ENCODE results near the gene MYPOP.

MYPOP gene

GRCh38 chr19:45854167-45854778 is 48.1 kb downstream of the MYPOP start:
- no peak for DNase-seq (ENCODE audit: low read depth)
- TF ChIP-seq, protein P1, sequence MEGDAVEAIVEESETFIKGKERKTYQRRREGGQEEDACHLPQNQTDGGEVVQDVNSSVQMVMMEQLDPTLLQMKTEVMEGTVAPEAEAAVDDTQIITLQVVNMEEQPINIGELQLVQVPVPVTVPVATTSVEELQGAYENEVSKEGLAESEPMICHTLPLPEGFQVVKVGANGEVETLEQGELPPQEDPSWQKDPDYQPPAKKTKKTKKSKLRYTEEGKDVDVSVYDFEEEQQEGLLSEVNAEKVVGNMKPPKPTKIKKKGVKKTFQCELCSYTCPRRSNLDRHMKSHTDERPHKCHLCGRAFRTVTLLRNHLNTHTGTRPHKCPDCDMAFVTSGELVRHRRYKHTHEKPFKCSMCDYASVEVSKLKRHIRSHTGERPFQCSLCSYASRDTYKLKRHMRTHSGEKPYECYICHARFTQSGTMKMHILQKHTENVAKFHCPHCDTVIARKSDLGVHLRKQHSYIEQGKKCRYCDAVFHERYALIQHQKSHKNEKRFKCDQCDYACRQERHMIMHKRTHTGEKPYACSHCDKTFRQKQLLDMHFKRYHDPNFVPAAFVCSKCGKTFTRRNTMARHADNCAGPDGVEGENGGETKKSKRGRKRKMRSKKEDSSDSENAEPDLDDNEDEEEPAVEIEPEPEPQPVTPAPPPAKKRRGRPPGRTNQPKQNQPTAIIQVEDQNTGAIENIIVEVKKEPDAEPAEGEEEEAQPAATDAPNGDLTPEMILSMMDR (IDR thresholded peaks at IDR 0.05; ENCODE audit: control insufficient read depth, insufficient read depth, low read depth, low read length, missing control alignments) = no peak

GRCh38 chr19:45852983-45853382 is 49.4 kb downstream of the MYPOP start:
- TF ChIP-seq, protein P1 (IDR thresholded peaks at IDR 0.05; ENCODE audit: control insufficient read depth, insufficient read depth, low read depth, low read length, missing control alignments) = no peak
- no peak for DNase-seq (ENCODE audit: low read depth)
- no peak overlapping the region for H3K4me3 ChIP-seq (ENCODE audit: control insufficient read depth, low read depth, low read length)

More at GRCh38 chr19:45854167-45854778, 48.1 kb downstream of the MYPOP start:
- H3K4me3 ChIP-seq (ENCODE audit: control insufficient read depth, low read depth, low read length) = no peak overlapping the region

DNA sequence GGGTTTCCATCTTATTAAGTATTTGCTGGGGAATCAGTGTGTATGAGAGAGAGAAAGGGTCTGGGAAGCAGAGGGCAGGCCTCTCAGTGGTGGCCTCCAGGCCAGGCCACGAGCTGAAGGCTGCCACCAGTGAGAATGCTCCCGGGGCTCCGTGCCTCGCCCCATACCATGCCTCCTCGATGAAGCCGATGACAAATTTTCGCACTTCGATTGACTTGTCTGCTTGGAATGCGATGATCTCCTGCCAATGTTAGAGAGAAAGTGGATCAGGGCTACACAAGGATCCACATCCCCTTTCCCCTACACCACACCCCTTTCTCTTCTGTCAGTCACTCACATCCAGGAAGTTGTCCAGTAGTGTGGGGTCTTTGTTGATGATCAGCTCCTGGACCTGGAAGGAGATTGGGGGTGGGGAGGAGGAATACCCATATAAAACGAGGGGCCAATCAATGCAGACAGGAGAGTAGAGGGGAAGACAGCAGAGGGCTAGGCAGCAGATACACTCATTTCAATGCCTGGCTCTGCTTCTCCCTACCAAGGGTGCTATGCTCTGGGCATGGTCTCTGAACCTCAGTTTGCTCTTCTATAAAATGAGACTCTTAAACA is 50.2 kb downstream of the MYPOP start:
- H3K4me3 ChIP-seq (ENCODE audit: control insufficient read depth, low read depth, low read length) = no peak overlapping the region
- DNase-seq (ENCODE audit: low read depth) = no peak
- TF ChIP-seq, protein P1 (IDR thresholded peaks at IDR 0.05; ENCODE audit: control insufficient read depth, insufficient read depth, low read depth, low read length, missing control alignments) = no peak

DNA sequence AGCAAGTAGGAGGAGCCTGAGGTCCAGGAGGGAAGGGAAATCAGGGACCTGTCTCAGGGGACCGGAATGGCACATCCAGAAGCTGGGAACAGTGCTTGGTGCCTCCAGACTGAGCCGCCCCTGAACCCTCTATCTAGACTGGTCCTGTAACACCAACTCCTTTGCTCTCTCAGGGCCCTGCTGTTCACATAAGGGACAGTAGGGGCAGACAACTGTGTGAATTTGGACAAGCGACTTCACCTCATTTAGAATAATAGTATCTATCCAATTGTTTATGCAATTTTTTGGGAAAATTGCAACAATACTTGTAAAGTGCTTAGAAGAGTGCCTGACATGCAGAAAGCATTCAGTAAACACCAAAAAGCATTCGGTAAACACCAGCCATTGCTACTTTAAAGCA is 53.5 kb downstream of the MYPOP start:
- no peak for DNase-seq (ENCODE audit: low read depth)
- no peak overlapping the region for H3K4me3 ChIP-seq (ENCODE audit: control insufficient read depth, low read depth, low read length)
- TF ChIP-seq, protein P1 (IDR thresholded peaks at IDR 0.05; ENCODE audit: control insufficient read depth, insufficient read depth, low read depth, low read length, missing control alignments) = peak; percentile 27

DNA sequence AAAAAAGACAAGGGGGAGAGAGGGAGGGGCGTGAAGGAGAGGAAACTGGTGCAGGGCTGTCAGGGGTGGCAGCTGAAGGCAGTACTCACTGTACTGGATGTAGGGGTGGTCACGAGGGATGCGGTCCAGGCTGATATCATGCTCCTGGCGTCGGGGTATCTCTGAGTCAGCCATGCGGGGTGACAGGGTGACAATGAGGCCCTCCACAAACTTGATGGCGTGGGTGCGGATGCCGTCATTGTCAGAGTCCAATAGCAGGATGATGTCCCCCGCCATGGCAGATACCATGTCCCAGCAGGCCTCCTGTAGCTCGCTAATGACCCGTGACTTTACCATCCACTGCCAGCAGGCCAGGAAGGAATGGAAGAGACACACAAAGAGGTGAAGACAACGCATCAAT is 54.8 kb downstream of the MYPOP start:
- TF ChIP-seq, protein P1 (IDR thresholded peaks at IDR 0.05; ENCODE audit: control insufficient read depth, insufficient read depth, low read depth, low read length, missing control alignments) = no peak
- H3K4me3 ChIP-seq (ENCODE audit: control insufficient read depth, low read depth, low read length) = no peak overlapping the region
- DNase-seq (ENCODE audit: low read depth) = no peak

DNA sequence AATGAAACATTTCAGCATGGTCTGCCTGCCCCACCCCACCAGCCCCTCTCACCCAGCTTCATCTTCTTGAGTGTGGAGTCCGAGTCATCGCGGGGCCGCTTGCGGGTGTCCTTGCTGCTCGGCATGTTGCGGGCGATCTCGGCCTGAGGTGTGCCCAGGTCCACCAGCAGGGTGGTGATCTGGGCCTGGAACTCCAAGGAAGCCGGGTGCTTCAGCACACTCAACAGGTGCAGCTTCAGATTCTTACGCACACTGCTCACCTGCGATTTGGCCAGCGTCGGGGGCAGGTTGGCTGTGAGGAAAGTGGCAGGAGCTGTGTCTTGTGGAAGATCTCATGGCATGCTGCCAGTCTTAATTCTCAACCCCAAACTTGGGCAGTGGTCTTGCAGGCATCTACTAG is 60.2 kb downstream of the MYPOP start:
- TF ChIP-seq, protein P1 (IDR thresholded peaks at IDR 0.05; ENCODE audit: control insufficient read depth, insufficient read depth, low read depth, low read length, missing control alignments) = no peak
- no peak for DNase-seq (ENCODE audit: low read depth)
- H3K4me3 ChIP-seq (ENCODE audit: control insufficient read depth, low read depth, low read length) = no peak overlapping the region

Data from AG09309 (cell line).